ENCODE data around the gene PCK2.

PCK2 gene

DNA sequence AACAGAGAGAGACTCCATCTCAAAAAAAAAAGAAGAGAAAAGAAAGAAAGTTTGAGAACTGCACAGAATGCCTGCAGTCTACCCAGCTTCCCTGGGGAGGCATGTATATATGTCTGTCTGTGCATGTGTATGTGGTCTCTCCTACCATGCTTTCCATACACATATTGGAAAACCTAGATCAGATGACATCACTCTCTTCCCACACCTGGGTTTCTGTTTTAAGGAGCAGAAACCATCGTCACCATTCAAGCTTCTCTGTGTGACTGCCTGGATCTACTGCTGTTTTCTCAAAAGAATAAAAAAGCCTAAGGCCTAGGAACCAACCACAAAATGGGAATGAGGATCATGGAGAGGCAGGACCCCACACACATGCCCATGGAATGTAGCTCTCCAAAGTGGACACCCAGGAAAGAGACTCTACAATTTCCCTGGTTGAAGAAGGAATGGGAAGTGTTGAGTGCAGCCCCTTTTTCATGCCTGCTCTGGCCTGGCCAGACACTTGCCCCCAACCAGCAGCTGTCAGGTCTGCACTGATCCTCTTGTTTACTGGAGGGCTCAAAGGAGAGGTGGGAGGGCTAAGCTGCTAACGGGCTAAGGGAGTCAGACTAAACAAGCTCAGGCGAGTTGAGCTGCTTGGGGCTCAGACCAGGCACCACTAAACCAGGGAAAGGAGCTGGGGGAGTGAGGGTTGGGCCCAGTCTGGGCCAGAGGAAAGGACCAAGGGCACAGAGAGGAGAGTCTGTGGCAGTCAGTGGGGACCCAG lies 7.7 kb upstream of the PCK2 start:
- no peak overlapping the region for H3K9ac ChIP-seq
- H3K9me3 ChIP-seq (ENCODE audit: control insufficient read depth, low read length), result no peaks in the 10 kb centered on the region
- no peak overlapping the region for H3K4me2 ChIP-seq (ENCODE audit: low read length)
- TF ChIP-seq, protein P1, sequence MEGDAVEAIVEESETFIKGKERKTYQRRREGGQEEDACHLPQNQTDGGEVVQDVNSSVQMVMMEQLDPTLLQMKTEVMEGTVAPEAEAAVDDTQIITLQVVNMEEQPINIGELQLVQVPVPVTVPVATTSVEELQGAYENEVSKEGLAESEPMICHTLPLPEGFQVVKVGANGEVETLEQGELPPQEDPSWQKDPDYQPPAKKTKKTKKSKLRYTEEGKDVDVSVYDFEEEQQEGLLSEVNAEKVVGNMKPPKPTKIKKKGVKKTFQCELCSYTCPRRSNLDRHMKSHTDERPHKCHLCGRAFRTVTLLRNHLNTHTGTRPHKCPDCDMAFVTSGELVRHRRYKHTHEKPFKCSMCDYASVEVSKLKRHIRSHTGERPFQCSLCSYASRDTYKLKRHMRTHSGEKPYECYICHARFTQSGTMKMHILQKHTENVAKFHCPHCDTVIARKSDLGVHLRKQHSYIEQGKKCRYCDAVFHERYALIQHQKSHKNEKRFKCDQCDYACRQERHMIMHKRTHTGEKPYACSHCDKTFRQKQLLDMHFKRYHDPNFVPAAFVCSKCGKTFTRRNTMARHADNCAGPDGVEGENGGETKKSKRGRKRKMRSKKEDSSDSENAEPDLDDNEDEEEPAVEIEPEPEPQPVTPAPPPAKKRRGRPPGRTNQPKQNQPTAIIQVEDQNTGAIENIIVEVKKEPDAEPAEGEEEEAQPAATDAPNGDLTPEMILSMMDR (IDR thresholded peaks at IDR 0.05), result no peak
- H3K79me2 ChIP-seq, result no peaks in the 10 kb centered on the region
- H3K36me3 ChIP-seq (ENCODE audit: control insufficient read depth, insufficient read depth, low read length), result no peaks in the 10 kb centered on the region
- H2AFZ ChIP-seq, result no peak overlapping the region
- H3K4me3 ChIP-seq (ENCODE audit: low read depth, low read length), result no peak overlapping the region
- H3K27ac ChIP-seq, result no peak overlapping the region
- H3K4me1 ChIP-seq, result peaks cover 13% of the 10 kb centered on the region
- no peaks in the 10 kb centered on the region for H3K27me3 ChIP-seq (ENCODE audit: control insufficient read depth, insufficient read depth, low read length)

GRCh38 chr14:24087004-24087403 lies 7.1 kb upstream of the PCK2 start:
- no peak overlapping the region for H3K27ac ChIP-seq
- H3K9me3 ChIP-seq (ENCODE audit: control insufficient read depth, low read length), result no peaks in the 10 kb centered on the region
- H3K4me1 ChIP-seq, result peaks cover 10% of the 10 kb centered on the region
- H2AFZ ChIP-seq, result no peak overlapping the region
- no peaks in the 10 kb centered on the region for H3K79me2 ChIP-seq
- H3K9ac ChIP-seq, result no peak overlapping the region
- H3K4me2 ChIP-seq (ENCODE audit: low read length), result no peak overlapping the region
- H3K27me3 ChIP-seq (ENCODE audit: control insufficient read depth, insufficient read depth, low read length), result no peaks in the 10 kb centered on the region
- TF ChIP-seq, protein P1 (IDR thresholded peaks at IDR 0.05), result no peak
- H3K36me3 ChIP-seq (ENCODE audit: control insufficient read depth, insufficient read depth, low read length), result no peaks in the 10 kb centered on the region
- H3K4me3 ChIP-seq (ENCODE audit: low read depth, low read length), result no peak overlapping the region

- no peaks in the 10 kb centered on the region for H3K36me3 ChIP-seq (ENCODE audit: control insufficient read depth, insufficient read depth, low read length)
- no peak overlapping the region for H3K4me2 ChIP-seq (ENCODE audit: low read length)
- no peaks in the 10 kb centered on the region for H3K27me3 ChIP-seq (ENCODE audit: control insufficient read depth, insufficient read depth, low read length)
- H2AFZ ChIP-seq, result no peak overlapping the region
- H3K4me1 ChIP-seq, result peaks cover 3% of the 10 kb centered on the region
- TF ChIP-seq, protein P1 (IDR thresholded peaks at IDR 0.05), result no peak
- no peak overlapping the region for H3K9ac ChIP-seq
- no peak overlapping the region for H3K4me3 ChIP-seq (ENCODE audit: low read depth, low read length)
- H3K79me2 ChIP-seq, result no peaks in the 10 kb centered on the region
- no peaks in the 10 kb centered on the region for H3K9me3 ChIP-seq (ENCODE audit: control insufficient read depth, low read length)
- H3K27ac ChIP-seq, result no peak overlapping the region
These were observed 6.0 kb upstream of the PCK2 start for GRCh38 chr14:24088095-24088494.

GRCh38 chr14:24089890-24090289 lies 4.2 kb upstream of the PCK2 start:
- Histone ChIP-seq H3K4me2 (ENCODE audit: low read length) (peak overlapping the region; percentile 22), H3K27ac (no peak overlapping the region), H3K27me3 (ENCODE audit: control insufficient read depth, insufficient read depth, low read length) (no peaks in the 10 kb centered on the region), H3K9me3 (ENCODE audit: control insufficient read depth, low read length) (no peaks in the 10 kb centered on the region), H3K79me2 (no peaks in the 10 kb centered on the region), H2AFZ (no peak overlapping the region), H3K4me3 (ENCODE audit: low read depth, low read length) (no peak overlapping the region), H3K9ac (no peak overlapping the region), H3K4me1 (peaks cover 9% of the 10 kb centered on the region), H3K36me3 (ENCODE audit: control insufficient read depth, insufficient read depth, low read length) (no peaks in the 10 kb centered on the region)
- TF ChIP-seq, protein P1 (IDR thresholded peaks at IDR 0.05), result no peak

GRCh38 chr14:24092110-24092504 lies 2.0 kb upstream of the PCK2 start:
- no peaks in the 10 kb centered on the region for H3K9me3 ChIP-seq (ENCODE audit: control insufficient read depth, low read length)
- no peak overlapping the region for H3K9ac ChIP-seq
- no peaks in the 10 kb centered on the region for H3K36me3 ChIP-seq (ENCODE audit: control insufficient read depth, insufficient read depth, low read length)
- H3K4me2 ChIP-seq (ENCODE audit: low read length), result no peak overlapping the region
- no peaks in the 10 kb centered on the region for H3K27me3 ChIP-seq (ENCODE audit: control insufficient read depth, insufficient read depth, low read length)
- TF ChIP-seq, protein P1 (IDR thresholded peaks at IDR 0.05), result no peak
- H3K79me2 ChIP-seq, result peaks cover 8% of the 10 kb centered on the region
- peaks cover 15% of the 10 kb centered on the region for H3K4me1 ChIP-seq
- H3K4me3 ChIP-seq (ENCODE audit: low read depth, low read length), result no peak overlapping the region
- H2AFZ ChIP-seq, result no peak overlapping the region
- H3K27ac ChIP-seq, result no peak overlapping the region

Data from parathyroid adenoma (tissue), 2 donors.